Tibial nerve (tissue), 3 donors: ENCODE results near the gene CNTF.

Source experiments
- CTCF ChIP-seq, 5 experiments: fragments of 200-600 bp in 3 of 5; fragments of 450-650 bp in 2 of 5; sonication (generic) in 3 of 5; IDR thresholded peaks; one replicate each; pipeline ENCODE4 v1.5.1; 2016 to 2019; ENCODE audit warnings: antibody characterized with exemption in 5 of 5, mild to moderate bottlenecking in 3 of 5, moderate library complexity in 2 of 5
- POLR2A ChIP-seq, 2 donors: fragments of 450-650 bp; IDR thresholded peaks; one replicate each; pipeline ENCODE4 v1.6.1; 2017; ENCODE audit warnings: antibody characterized with exemption in 2 of 2, mild to moderate bottlenecking in 2 of 2, moderate library complexity in 2 of 2

DNA sequence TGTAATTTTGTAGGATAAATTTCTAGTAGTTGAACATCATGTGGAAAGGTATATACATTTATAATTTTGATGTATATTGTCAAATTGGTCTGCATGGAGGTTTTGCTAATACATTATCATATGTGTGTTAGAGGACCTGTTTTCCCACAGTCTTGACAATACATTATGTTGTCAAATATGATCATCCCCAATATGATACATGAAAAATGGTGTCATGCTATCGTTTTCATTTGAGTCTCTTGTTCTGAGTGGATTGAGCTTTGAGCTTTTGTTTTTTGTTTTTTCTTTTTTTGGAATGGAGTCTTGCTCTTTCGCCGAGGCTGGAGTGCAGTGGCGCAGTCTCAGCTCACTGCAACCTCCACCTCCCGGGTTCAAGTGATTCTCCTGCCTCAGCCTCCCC lies 14.1 kb upstream of the CNTF start:
- TF ChIP-seq CTCF (IDR thresholded peaks at IDR 0.05) (no peak), POLR2A (IDR thresholded peaks at IDR 0.05) (no peak)
